Thoracic aorta (tissue), 2 donors: ENCODE data around the gene TRAF6. TPM values are rescaled to one million over a fixed set of nuclear protein-coding genes. Genes with fewer than 3 reads are reported as not detected.
A peak's percentile ranks its signal among the peaks of the same experiment; 100 is the strongest.

Experiments
- ATAC-seq: fragments of 150-250 bp; one replicate; pipeline ENCODE4 v1.8.0; 2017; ENCODE audit warnings: low read depth; ENCODE audit not compliant: insufficient number of reproducible peaks, low FRiP score
- DNase-seq: peaks from one replicate; pipeline ENCODE4 v3.0.0-alpha.2; 2020; ENCODE audit warnings: low spot score
- H3K27ac ChIP-seq, 2 donors: fragments of 200-600 bp; sonication (generic); 1 replicate in 1 of 2; 2 replicates in 1 of 2; pipeline ENCODE4 v1.5.1; 2016; ENCODE audit warnings: mild to moderate bottlenecking in 2 of 2, moderate library complexity in 2 of 2
- H3K27me3 ChIP-seq: fragments of 200-600 bp; sonication (generic); replicated peaks from 2 replicates; pipeline ENCODE4 v1.6.0; 2016; ENCODE audit warnings: mild to moderate bottlenecking; ENCODE audit not compliant: insufficient read depth
- H3K36me3 ChIP-seq: fragments of 200-600 bp; sonication (generic); one replicate; pipeline ENCODE4 v1.5.1; 2016
- H3K4me1 ChIP-seq, 2 donors: fragments of 200-600 bp; sonication (generic); 1 replicate in 1 of 2; 2 replicates in 1 of 2; pipeline versions ENCODE4 v1.5.1 to v1.6.0; 2016; ENCODE audit warnings: low read depth in 2 of 2, mild to moderate bottlenecking in 1 of 2; ENCODE audit not compliant: control insufficient read depth in 1 of 2
- H3K4me3 ChIP-seq: fragments of 200-600 bp; sonication (generic); 2 replicates; pipeline ENCODE4 v1.5.1; 2016; ENCODE audit warnings: mild to moderate bottlenecking
- H3K9me3 ChIP-seq: fragments of 200-600 bp; sonication (generic); 2 replicates; pipeline ENCODE4 v1.5.1; 2016
- CTCF ChIP-seq: fragments of 200-600 bp; sonication (generic); IDR thresholded peaks from one replicate; pipeline ENCODE4 v1.5.1; 2019; ENCODE audit warnings: antibody characterized with exemption
- total RNA-seq, 2 donors: library from RNA; depleted of rRNA; stranded (reverse); fragments of >200 nt; gene quantifications; one replicate each; pipeline versions ENCODE4 v1.1.0 to v1.2.3, GENCODE V29; 2016

Gene TRAF6
- total RNA-seq, 2 donors from 2014 or later, result 18.0 to 18.3 TPM

- Histone ChIP-seq H3K36me3 (peaks cover 2% of the 10 kb centered on the region), H3K4me1 (no peaks in the 10 kb centered on the region), H3K27ac (no peak overlapping the region), H3K9me3 (no peaks in the 10 kb centered on the region), H3K27me3 (no peaks in the 10 kb centered on the region), H3K4me3 (no peak overlapping the region)
- TF ChIP-seq CTCF, result no peak
- no peak for DNase-seq
- ATAC-seq, result no peak
These were observed 29.2 kb downstream of the TRAF6 start for GRCh38 chr11:36480833-36481232.

- DNase-seq (no peak), ATAC-seq (no peak)
- H3K9me3 ChIP-seq, result no peaks in the 10 kb centered on the region
- no peaks in the 10 kb centered on the region for H3K27me3 ChIP-seq
- H3K27ac ChIP-seq, result no peak overlapping the region
- no peaks in the 10 kb centered on the region for H3K4me1 ChIP-seq
- peaks cover 1% of the 10 kb centered on the region for H3K36me3 ChIP-seq
- no peak overlapping the region for H3K4me3 ChIP-seq
- peak; percentile 45 for TF ChIP-seq CTCF
These were observed 31.3 kb downstream of the TRAF6 start for GRCh38 chr11:36478700-36479329.

- no peaks in the 10 kb centered on the region for H3K36me3 ChIP-seq
- DNase-seq, result no peak
- peaks cover 7% of the 10 kb centered on the region in 2 donors for H3K4me1 ChIP-seq
- no peaks in the 10 kb centered on the region for H3K9me3 ChIP-seq
- TF ChIP-seq CTCF, result no peak
- H3K27ac ChIP-seq, result no peak overlapping the region
- no peak for ATAC-seq
- no peaks in the 10 kb centered on the region for H3K27me3 ChIP-seq
- H3K4me3 ChIP-seq, result no peak overlapping the region
These were observed 34.9 kb downstream of the TRAF6 start for GRCh38 chr11:36475192-36475591.

GRCh38 chr11:36471577-36471976 is 38.5 kb downstream of the TRAF6 start:
- Histone ChIP-seq H3K27me3 (no peaks in the 10 kb centered on the region), H3K9me3 (no peaks in the 10 kb centered on the region), H3K4me3 (no peak overlapping the region), H3K4me1 (peaks cover 13 to 16% of the 10 kb centered on the region in 2 donors), H3K36me3 (no peaks in the 10 kb centered on the region), H3K27ac (no peak overlapping the region)
- DNase-seq, result no peak
- ATAC-seq, result no peak
- TF ChIP-seq CTCF, result no peak

- Histone ChIP-seq H3K4me3 (no peak overlapping the region), H3K9me3 (no peaks in the 10 kb centered on the region), H3K4me1 (peaks cover 13 to 16% of the 10 kb centered on the region in 2 donors), H3K36me3 (no peaks in the 10 kb centered on the region), H3K27me3 (no peaks in the 10 kb centered on the region), H3K27ac (peak overlapping the region in 1 of 2 donors; percentile 28)
- TF ChIP-seq CTCF, result no peak
- DNase-seq, result no peak
- no peak for ATAC-seq
These were observed 39.9 kb downstream of the TRAF6 start for GRCh38 chr11:36469881-36470802.
